ENCODE measurements around the gene ALK. TPM values are rescaled to one million over a fixed set of nuclear protein-coding genes. Genes with fewer than 3 reads are reported as not detected.

Gene ALK
- total RNA-seq, 4 donors from 2014 or later, result 0.19 TPM; not detected in 3

GRCh38 chr2:29532436-29532835 is 388.9 kb downstream of the ALK start:
- Histone ChIP-seq H3K27me3 (peaks cover 0 to 40% (median 0%) of the 10 kb centered on the region in 4 donors), H3K9me3 (no peaks in the 10 kb centered on the region), H3K36me3 (no peaks in the 10 kb centered on the region), H3K27ac (no peak overlapping the region), H3K4me1 (peaks cover 0 to 23% (median 0%) of the 10 kb centered on the region in 3 donors), H3K4me3 (no peak overlapping the region)
- DNase-seq, result no peak
- WGBS, 2 donors, result 36 to 47% methylated on average over 1 of the region's 1 CpG
- no peak for TF ChIP-seq POLR2A (IDR thresholded peaks at IDR 0.05)
- TF ChIP-seq, protein P1, sequence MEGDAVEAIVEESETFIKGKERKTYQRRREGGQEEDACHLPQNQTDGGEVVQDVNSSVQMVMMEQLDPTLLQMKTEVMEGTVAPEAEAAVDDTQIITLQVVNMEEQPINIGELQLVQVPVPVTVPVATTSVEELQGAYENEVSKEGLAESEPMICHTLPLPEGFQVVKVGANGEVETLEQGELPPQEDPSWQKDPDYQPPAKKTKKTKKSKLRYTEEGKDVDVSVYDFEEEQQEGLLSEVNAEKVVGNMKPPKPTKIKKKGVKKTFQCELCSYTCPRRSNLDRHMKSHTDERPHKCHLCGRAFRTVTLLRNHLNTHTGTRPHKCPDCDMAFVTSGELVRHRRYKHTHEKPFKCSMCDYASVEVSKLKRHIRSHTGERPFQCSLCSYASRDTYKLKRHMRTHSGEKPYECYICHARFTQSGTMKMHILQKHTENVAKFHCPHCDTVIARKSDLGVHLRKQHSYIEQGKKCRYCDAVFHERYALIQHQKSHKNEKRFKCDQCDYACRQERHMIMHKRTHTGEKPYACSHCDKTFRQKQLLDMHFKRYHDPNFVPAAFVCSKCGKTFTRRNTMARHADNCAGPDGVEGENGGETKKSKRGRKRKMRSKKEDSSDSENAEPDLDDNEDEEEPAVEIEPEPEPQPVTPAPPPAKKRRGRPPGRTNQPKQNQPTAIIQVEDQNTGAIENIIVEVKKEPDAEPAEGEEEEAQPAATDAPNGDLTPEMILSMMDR (IDR thresholded peaks at IDR 0.05), result no peak
- intact Hi-C loops (cut with DNase I), result no loop called here

DNA sequence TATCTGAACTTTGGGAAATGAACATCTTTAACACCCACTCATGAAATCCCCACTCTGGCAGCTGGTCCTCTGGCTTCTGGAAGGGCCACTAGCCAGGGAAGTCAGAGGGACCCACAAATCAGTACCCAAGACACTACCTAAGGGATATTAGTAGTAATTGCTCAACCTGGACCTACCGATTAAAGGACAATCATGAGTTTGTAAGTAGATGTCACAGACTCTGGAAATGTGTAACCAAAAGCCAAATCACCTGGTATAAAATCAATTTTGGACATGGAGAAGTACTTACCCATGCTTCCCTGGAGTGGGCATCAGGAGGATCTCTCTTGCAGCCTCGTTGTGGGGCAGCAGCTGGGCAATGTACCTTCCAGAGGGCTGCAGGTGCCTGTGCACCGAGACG is 389.8 kb downstream of the ALK start:
- TF ChIP-seq, protein P1 (IDR thresholded peaks at IDR 0.05), result no peak
- TF ChIP-seq POLR2A (IDR thresholded peaks at IDR 0.05), result no peak
- intact Hi-C loops (cut with DNase I), result no loop called here
- Histone ChIP-seq H3K4me1 (peaks cover 0 to 23% (median 0%) of the 10 kb centered on the region in 3 donors), H3K4me3 (no peak overlapping the region), H3K27ac (no peak overlapping the region), H3K9me3 (no peaks in the 10 kb centered on the region), H3K27me3 (peaks cover 0 to 36% (median 0%) of the 10 kb centered on the region in 4 donors), H3K36me3 (no peaks in the 10 kb centered on the region)
- WGBS, 2 donors, result 94 to 100% methylated on average over 2 to 4 of the region's 4 CpGs
- DNase-seq, result no peak

GRCh38 chr2:29530281-29530680 is 391.1 kb downstream of the ALK start:
- DNase-seq, result no peak
- Histone ChIP-seq H3K4me1 (peaks cover 0 to 23% (median 0%) of the 10 kb centered on the region in 3 donors), H3K27ac (no peak overlapping the region), H3K4me3 (no peak overlapping the region), H3K27me3 (peaks cover 0 to 36% (median 0%) of the 10 kb centered on the region in 4 donors), H3K9me3 (no peaks in the 10 kb centered on the region), H3K36me3 (no peaks in the 10 kb centered on the region)
- intact Hi-C loops (cut with DNase I), result no loop called here
- no peak for TF ChIP-seq POLR2A (IDR thresholded peaks at IDR 0.05)
- TF ChIP-seq, protein P1 (IDR thresholded peaks at IDR 0.05), result no peak
- 50% methylated on average over 1 to 2 of the region's 2 CpGs for WGBS, 2 donors

GRCh38 chr2:29528891-29529520 is 392.4 kb downstream of the ALK start:
- peaks cover 0 to 23% (median 0%) of the 10 kb centered on the region in 3 donors for H3K4me1 ChIP-seq
- H3K27ac ChIP-seq, result no peak overlapping the region
- DNase-seq, result no peak
- H3K27me3 ChIP-seq, result peaks cover 0 to 36% (median 0%) of the 10 kb centered on the region in 4 donors
- no peak overlapping the region for H3K4me3 ChIP-seq
- no peaks in the 10 kb centered on the region for H3K36me3 ChIP-seq
- WGBS, 2 donors, result 45 to 53% methylated on average over 13 to 17 of the region's 18 CpGs
- TF ChIP-seq POLR2A (IDR thresholded peaks at IDR 0.05), result no peak
- TF ChIP-seq, protein P1 (IDR thresholded peaks at IDR 0.05), result no peak
- intact Hi-C loops (cut with DNase I), result no loop called here
- no peaks in the 10 kb centered on the region for H3K9me3 ChIP-seq

- H3K27me3 ChIP-seq, result peaks cover 0 to 36% (median 0%) of the 10 kb centered on the region in 4 donors
- H3K9me3 ChIP-seq, result no peaks in the 10 kb centered on the region
- TF ChIP-seq, protein P1 (IDR thresholded peaks at IDR 0.05), result no peak
- no peak for TF ChIP-seq POLR2A (IDR thresholded peaks at IDR 0.05)
- H3K27ac ChIP-seq, result no peak overlapping the region
- intact Hi-C loops (cut with DNase I), result no loop called here
- no peak overlapping the region for H3K4me3 ChIP-seq
- no peak for DNase-seq
- whole genome bisulfite sequencing, 2 donors, result 80 to 95% methylated on average over 2 to 4 of the region's 4 CpGs
- no peaks in the 10 kb centered on the region for H3K36me3 ChIP-seq
- peaks cover 0 to 23% (median 0%) of the 10 kb centered on the region in 3 donors for H3K4me1 ChIP-seq
Measured at GRCh38 chr2:29528371-29528770, 393.0 kb downstream of the ALK start.
